Mucosa of rectum (tissue), 2 donors: Measurements from ENCODE around the gene GPBP1.
"Not testable (repeated sequence)": the region's sequence is repeated elsewhere in the genome, so short reads cannot be mapped to it uniquely, and the experiment has no call there.

Experiments
- H3K27ac ChIP-seq, 2 donors: one replicate each; pipeline ENCODE4 v1.7.0; 2013; ENCODE audit warnings: inconsistent platforms in 2 of 2, low read depth in 2 of 2, low read length in 2 of 2
- H3K27me3 ChIP-seq, 2 donors: one replicate each; pipeline ENCODE4 v1.7.0; 2013; ENCODE audit warnings: low read length in 2 of 2; ENCODE audit not compliant: control insufficient read depth in 2 of 2, insufficient read depth in 2 of 2
- H3K36me3 ChIP-seq, 2 donors: one replicate each; pipeline ENCODE4 v1.7.0; 2013; ENCODE audit warnings: low read length in 2 of 2; ENCODE audit not compliant: control insufficient read depth in 2 of 2, insufficient read depth in 2 of 2
- H3K4me1 ChIP-seq, 2 donors: one replicate each; pipeline ENCODE4 v1.7.0; 2013; ENCODE audit warnings: low read length in 2 of 2, mild to moderate bottlenecking in 1 of 2; ENCODE audit not compliant: control insufficient read depth in 2 of 2, insufficient read depth in 2 of 2
- H3K4me3 ChIP-seq, 2 donors: one replicate each; pipeline ENCODE4 v1.7.0; 2013; ENCODE audit warnings: low read length in 2 of 2
- H3K9ac ChIP-seq, 2 donors: one replicate each; pipeline ENCODE4 v1.7.0; 2013; ENCODE audit warnings: low read length in 2 of 2, low read depth in 1 of 2, mild to moderate bottlenecking in 1 of 2
- H3K9me3 ChIP-seq, 2 donors: one replicate each; pipeline ENCODE4 v1.7.0; 2013; ENCODE audit warnings: low read length in 2 of 2; ENCODE audit not compliant: control insufficient read depth in 2 of 2
- donor health status: healthy.
- donor health status: Normal muscosa, but diverticular disease.

Gene GPBP1

GRCh38 chr5:57299986-57300385 is 126.1 kb downstream of the GPBP1 start:
- H3K4me3 ChIP-seq, result no peak overlapping the region
- H3K36me3 ChIP-seq, result no peaks in the 10 kb centered on the region
- H3K27me3 ChIP-seq, result no peaks in the 10 kb centered on the region
- no peak overlapping the region for H3K27ac ChIP-seq
- H3K9me3 ChIP-seq, result no peaks in the 10 kb centered on the region
- H3K4me1 ChIP-seq, result peaks cover 4 to 11% of the 10 kb centered on the region in 2 donors
- H3K9ac ChIP-seq, result no peak overlapping the region

- no peak overlapping the region for H3K27ac ChIP-seq
- peaks cover 0 to 4% of the 10 kb centered on the region in 2 donors for H3K9me3 ChIP-seq
- H3K4me1 ChIP-seq, result peaks cover 4 to 11% of the 10 kb centered on the region in 2 donors
- H3K27me3 ChIP-seq, result no peaks in the 10 kb centered on the region
- no peak overlapping the region for H3K9ac ChIP-seq
- no peak overlapping the region for H3K4me3 ChIP-seq
- H3K36me3 ChIP-seq, result no peaks in the 10 kb centered on the region
These were observed 128.3 kb downstream of the GPBP1 start for GRCh38 chr5:57302164-57302563.

- Histone ChIP-seq H3K27me3 (no peaks in the 10 kb centered on the region), H3K4me1 (peaks cover 4 to 9% of the 10 kb centered on the region in 2 donors), H3K27ac (no peak overlapping the region), H3K4me3 (no peak overlapping the region), H3K9me3 (peaks cover 0 to 4% of the 10 kb centered on the region in 2 donors), H3K9ac (no peak overlapping the region), H3K36me3 (no peaks in the 10 kb centered on the region)
These were observed 128.8 kb downstream of the GPBP1 start for GRCh38 chr5:57302643-57303042.

GRCh38 chr5:57303985-57304384 is 130.1 kb downstream of the GPBP1 start:
- no peaks in the 10 kb centered on the region for H3K27me3 ChIP-seq
- H3K27ac ChIP-seq, result no peak overlapping the region
- H3K9ac ChIP-seq, result no peak overlapping the region
- peaks cover 0 to 3% of the 10 kb centered on the region in 2 donors for H3K4me1 ChIP-seq
- peaks cover 0 to 4% of the 10 kb centered on the region in 2 donors for H3K9me3 ChIP-seq
- H3K4me3 ChIP-seq, result no peak overlapping the region
- no peaks in the 10 kb centered on the region for H3K36me3 ChIP-seq

GRCh38 chr5:57304931-57305330 is 131.1 kb downstream of the GPBP1 start:
- H3K4me1 ChIP-seq, result no peaks in the 10 kb centered on the region
- no peaks in the 10 kb centered on the region for H3K36me3 ChIP-seq
- no peak overlapping the region for H3K4me3 ChIP-seq
- H3K27me3 ChIP-seq, result no peaks in the 10 kb centered on the region
- no peak overlapping the region for H3K27ac ChIP-seq
- peaks cover 0 to 4% of the 10 kb centered on the region in 2 donors for H3K9me3 ChIP-seq
- H3K9ac ChIP-seq, result no peak overlapping the region

GRCh38 chr5:57306359-57306758 is 132.5 kb downstream of the GPBP1 start:
- Histone ChIP-seq H3K9ac (no peak overlapping the region), H3K27me3 (no peaks in the 10 kb centered on the region), H3K4me3 (no peak overlapping the region), H3K36me3 (no peaks in the 10 kb centered on the region), H3K4me1 (no peaks in the 10 kb centered on the region), H3K27ac (no peak overlapping the region), H3K9me3 (peaks cover 0 to 4% of the 10 kb centered on the region in 2 donors)

- H3K4me1 ChIP-seq, result no peaks in the 10 kb centered on the region
- H3K9me3 ChIP-seq, result peaks cover 0 to 4% of the 10 kb centered on the region in 2 donors
- H3K9ac ChIP-seq, result no peak overlapping the region
- no peak overlapping the region for H3K27ac ChIP-seq
- no peak overlapping the region for H3K4me3 ChIP-seq
- H3K36me3 ChIP-seq, result no peaks in the 10 kb centered on the region
- no peaks in the 10 kb centered on the region for H3K27me3 ChIP-seq
These were observed 133.7 kb downstream of the GPBP1 start for GRCh38 chr5:57307516-57307915.

- not testable (repeated sequence) for H3K36me3 ChIP-seq, H3K27ac ChIP-seq, H3K27me3 ChIP-seq, H3K9me3 ChIP-seq, H3K4me1 ChIP-seq, H3K9ac ChIP-seq, H3K4me3 ChIP-seq
These were observed 135.2 kb downstream of the GPBP1 start for GRCh38 chr5:57309022-57309421.

- no peaks in the 10 kb centered on the region for H3K4me1 ChIP-seq
- no peak overlapping the region for H3K9ac ChIP-seq
- H3K4me3 ChIP-seq, result no peak overlapping the region
- H3K36me3 ChIP-seq, result no peaks in the 10 kb centered on the region
- peaks cover 0 to 3% of the 10 kb centered on the region in 2 donors for H3K9me3 ChIP-seq
- no peak overlapping the region for H3K27ac ChIP-seq
- H3K27me3 ChIP-seq, result peaks cover 0 to 1% of the 10 kb centered on the region in 2 donors
These were observed 137.4 kb downstream of the GPBP1 start for GRCh38 chr5:57311251-57311650.

- no peak overlapping the region for H3K4me3 ChIP-seq
- H3K27me3 ChIP-seq, result peaks cover 0 to 2% of the 10 kb centered on the region in 2 donors
- H3K9ac ChIP-seq, result no peak overlapping the region
- H3K27ac ChIP-seq, result no peak overlapping the region
- no peaks in the 10 kb centered on the region for H3K36me3 ChIP-seq
- H3K9me3 ChIP-seq, result no peaks in the 10 kb centered on the region
- H3K4me1 ChIP-seq, result peaks cover 0 to 2% of the 10 kb centered on the region in 2 donors
These were observed 138.3 kb downstream of the GPBP1 start for GRCh38 chr5:57311921-57312735.
